NCI-H1417 treated with DMSO at 0.1 percent for 48 hours (cell line): Measurements from ENCODE around the gene MND1.
"Not testable (repeated sequence)": the region's sequence is repeated elsewhere in the genome, so short reads cannot be mapped to it uniquely, and the experiment has no call there.

Experiments used
- DNase-seq: peaks from one replicate; lab custom pipeline; 2025; lab: John Stamatoyannopoulos, UW

The MND1 gene

DNA sequence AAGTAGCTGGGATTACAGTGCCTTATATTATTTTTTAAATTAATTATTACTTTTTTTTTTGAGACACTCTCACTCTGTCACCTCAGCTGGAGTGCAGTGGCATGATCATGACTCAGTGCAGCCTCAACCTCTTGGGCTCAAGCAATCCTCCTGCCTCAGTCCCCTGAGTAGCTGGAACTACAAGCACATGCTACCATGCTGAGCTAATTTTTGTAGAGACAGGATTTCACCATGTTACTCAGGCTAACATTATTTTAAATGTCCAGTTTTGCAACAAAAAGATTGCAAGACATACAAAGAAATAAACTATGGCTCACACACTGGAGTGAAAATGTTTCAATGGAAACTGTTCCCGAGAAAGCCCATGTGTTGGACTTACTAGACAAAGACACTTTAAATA is 59.2 kb downstream of the MND1 start:
- no peak for DNase-seq

GRCh38 chr4:153407906-153408305 is 63.4 kb downstream of the MND1 start:
- DNase-seq = no peak

DNA sequence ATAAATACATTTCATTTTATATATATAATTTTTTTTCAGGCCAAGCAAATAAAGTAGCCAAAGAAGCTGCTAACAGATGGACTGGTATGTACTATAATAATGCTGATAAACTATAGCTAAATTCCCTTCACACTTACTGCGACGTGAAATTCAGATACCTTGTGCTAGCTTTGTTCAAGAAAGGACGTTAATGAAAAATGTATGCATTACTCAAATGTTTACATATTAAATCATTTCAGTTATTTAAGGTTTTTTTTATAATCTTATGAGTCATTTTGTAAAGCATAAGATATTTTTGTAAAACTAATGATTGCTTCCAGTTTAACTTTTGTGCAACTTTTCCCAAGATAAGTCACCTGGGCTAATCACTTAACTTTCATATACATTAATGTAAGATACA is 64.4 kb downstream of the MND1 start:
- no peak for DNase-seq

GRCh38 chr4:153409412-153409811 is 64.9 kb downstream of the MND1 start:
- DNase-seq = no peak

- no peak for DNase-seq
These were observed 65.5 kb downstream of the MND1 start for GRCh38 chr4:153409924-153410501.

GRCh38 chr4:153413842-153414241 is 69.4 kb downstream of the MND1 start:
- no peak for DNase-seq

- not testable (repeated sequence) for DNase-seq
These were observed 72.0 kb downstream of the MND1 start for GRCh38 chr4:153416456-153416855.

GRCh38 chr4:153418121-153418520 is 73.6 kb downstream of the MND1 start:
- DNase-seq = no peak

GRCh38 chr4:153418558-153418957 is 74.1 kb downstream of the MND1 start:
- no peak for DNase-seq

- DNase-seq = no peak
These were observed 74.5 kb downstream of the MND1 start for GRCh38 chr4:153419029-153419428.

- DNase-seq = no peak
These were observed 75.3 kb downstream of the MND1 start for GRCh38 chr4:153419673-153420278.

GRCh38 chr4:153420361-153420760 is 75.9 kb downstream of the MND1 start:
- no peak for DNase-seq

DNA sequence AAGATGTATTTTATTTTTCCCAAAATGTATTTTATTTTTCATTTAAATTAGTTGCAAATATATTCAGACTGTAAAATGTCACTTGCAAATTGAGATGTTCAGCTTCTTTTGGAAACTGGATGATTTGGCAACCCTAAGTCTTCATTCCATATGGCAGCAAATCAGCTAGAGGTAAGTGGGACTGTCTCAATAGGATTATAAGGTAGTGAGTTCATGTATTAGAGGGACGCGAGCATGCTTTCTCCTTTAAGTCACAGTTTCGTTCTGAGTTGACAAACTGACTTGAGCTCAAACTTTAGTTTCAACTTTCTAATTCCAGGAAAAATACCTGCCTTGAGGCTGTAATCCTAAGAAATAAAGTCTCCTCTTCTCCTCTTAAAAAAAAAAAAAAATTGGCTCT is 77.5 kb downstream of the MND1 start:
- no peak for DNase-seq

GRCh38 chr4:153426207-153426885 is 81.9 kb downstream of the MND1 start:
- DNase-seq = no peak

DNA sequence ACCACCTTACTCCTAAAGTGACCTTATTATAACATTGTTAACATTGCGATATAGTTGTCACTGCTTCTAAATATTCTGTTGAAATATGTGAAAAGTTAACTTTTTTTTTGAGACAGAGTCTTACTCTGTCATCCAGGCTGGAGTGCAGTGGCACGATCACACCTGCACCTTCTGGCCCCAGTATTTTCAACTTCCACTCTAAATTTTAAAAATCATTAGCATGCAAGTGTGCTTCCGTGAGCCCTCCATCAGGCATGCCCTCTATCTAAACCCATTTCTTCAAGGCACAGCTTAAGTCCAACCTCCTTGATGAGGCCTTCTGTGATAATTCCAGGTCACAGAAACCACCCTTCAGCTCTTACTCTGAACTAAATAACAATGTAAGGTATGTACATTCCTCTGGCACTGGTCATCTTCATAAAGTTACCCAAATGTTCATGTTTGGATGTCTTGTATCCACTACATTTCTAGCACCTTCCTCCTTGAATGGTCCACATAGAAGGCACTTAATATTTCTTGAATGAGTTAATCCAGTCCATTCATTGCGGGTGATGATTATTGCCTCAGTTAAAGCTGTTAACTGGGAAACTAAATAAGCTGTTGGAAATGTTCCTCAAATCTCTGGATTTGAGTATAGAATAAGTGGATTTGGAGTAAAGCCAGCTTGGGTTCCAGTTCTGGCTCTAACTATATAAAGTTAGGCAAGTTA is 83.0 kb downstream of the MND1 start:
- DNase-seq = no peak

DNA sequence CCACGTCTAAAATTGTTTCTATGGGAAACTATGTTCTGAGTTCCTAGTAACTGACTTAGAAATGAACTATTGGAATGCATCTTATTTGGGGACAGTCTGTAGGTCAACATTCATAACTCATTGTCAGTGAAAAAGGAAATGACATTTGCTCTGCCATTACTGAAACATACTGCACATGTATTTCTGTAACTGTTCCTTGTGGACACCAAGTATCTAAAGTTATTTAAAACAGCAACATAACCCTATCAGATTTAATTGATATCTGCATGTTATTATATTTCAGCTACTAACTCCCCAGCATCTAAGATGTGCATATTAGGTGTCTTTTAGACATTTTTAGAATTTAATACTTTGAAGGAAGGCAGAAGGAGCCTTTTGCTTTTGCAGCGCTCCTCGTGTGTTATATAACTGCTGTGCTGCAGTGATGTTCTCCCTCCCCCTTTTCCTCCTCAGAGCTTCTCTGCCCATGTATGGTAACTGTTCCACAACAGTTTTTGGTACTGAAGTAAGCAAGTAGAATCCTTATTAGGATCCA is 84.5 kb downstream of the MND1 start:
- DNase-seq = no peak

- no peak for DNase-seq
These were observed 88.7 kb downstream of the MND1 start for GRCh38 chr4:153432965-153433753.

DNA sequence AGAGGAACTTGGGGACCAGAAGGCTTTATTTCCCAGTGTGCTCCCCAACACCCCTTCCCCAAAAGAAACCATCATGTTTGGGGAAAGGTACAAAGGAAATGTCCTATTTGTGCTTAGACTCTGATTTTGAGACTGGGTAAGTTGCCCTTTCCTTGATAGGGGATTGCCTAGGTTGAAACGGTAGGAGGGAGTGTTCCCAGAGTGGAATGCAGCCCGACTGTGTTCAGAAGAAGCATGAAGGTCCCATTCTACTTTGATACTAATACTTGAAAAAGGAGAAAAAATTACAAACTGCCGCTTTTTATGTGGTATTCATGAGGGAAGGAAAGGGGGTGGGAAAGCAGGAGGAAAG is 89.2 kb downstream of the MND1 start:
- no peak for DNase-seq

GRCh38 chr4:153434190-153434589 is 89.7 kb downstream of the MND1 start:
- no peak for DNase-seq

GRCh38 chr4:153438916-153439756 is 94.6 kb downstream of the MND1 start:
- no peak for DNase-seq

DNA sequence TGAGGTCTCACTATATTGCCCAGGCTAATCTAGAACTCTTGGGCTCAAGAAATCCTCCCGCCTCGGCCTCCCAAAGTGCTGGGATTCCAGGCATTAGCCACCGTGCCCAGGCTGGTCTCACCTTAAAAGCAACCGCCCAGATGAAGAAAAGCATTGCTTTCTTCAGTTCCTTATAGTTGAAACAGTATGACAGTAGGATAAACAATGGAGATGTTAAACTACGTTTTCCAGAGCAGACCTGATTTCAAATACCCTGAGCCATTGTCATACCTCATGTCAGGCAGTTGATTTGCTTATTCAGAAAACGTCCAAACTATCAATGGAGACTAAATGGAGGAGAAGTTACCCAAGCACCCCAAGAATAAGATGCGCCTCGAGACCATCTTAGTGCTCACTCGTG is 95.3 kb downstream of the MND1 start:
- DNase-seq = no peak
